ENCODE results near the gene C11orf68. TPM values are rescaled to one million over a fixed set of nuclear protein-coding genes. Genes with fewer than 3 reads are reported as not detected.

The C11orf68 gene
- total and polyA plus RNA-seq, 10 of the 15 experiments (the other 5 are each of a cell fraction or from before 2014, with no cell fraction given), result 3.0 to 25.4 (median 16.7) TPM

- CTCF ChIA-PET, result interaction anchor here (0.5 to 3.2 kb wide), 8 partner anchors 14 to 172 kb away, joined by 3 to 66 read pairs (median 4); partner anchors contain the start of genes CCDC85B, FIBP and MUS81
- peak; percentile 78 for TF ChIP-seq NBN (IDR thresholded peaks at IDR 0.05)
- TF ChIP-seq LARP7 (IDR thresholded peaks at IDR 0.05), result peak; percentile 14; the same call in 1 of the 2 replicates
- TF ChIP-seq NRF1 (conservative IDR thresholded peaks at IDR 0.05; ENCODE audit: low read depth, low read length), result no peak
- no peak for TF ChIP-seq IRF3 (IDR thresholded peaks at IDR 0.05)
- peak; percentile 79 for TF ChIP-seq CREB1 (IDR thresholded peaks at IDR 0.05; ENCODE audit: low read depth)
- TF ChIP-seq ZBED1 (IDR thresholded peaks at IDR 0.05; ENCODE audit: borderline replicate concordance), result no peak
- peak; percentile 25 for TF ChIP-seq SMAD1 (IDR thresholded peaks at IDR 0.05; ENCODE audit: low read depth, partially characterized antibody)
- TF ChIP-seq STAT1 (conservative IDR thresholded peaks at IDR 0.05), result 0 out of 2 replicates have a peak, but pooled peaks have one; percentile 53
- TF ChIP-seq YBX1 (IDR thresholded peaks at IDR 0.05), result no peak
- TF ChIP-seq EGR1 (IDR thresholded peaks at IDR 0.05; ENCODE audit: borderline replicate concordance in 1 of 2, low read depth in 2 of 2, low read length in 2 of 2), result peak in 1 of 2 experiments; percentile 73; a peak in 1 of 3 replicates
- peak; percentile 73 for TF ChIP-seq GATAD2B (conservative IDR thresholded peaks at IDR 0.05; ENCODE audit: low read depth)
- no peak for TF ChIP-seq BCL3 (IDR thresholded peaks at IDR 0.05; ENCODE audit: borderline replicate concordance, insufficient read depth, low read depth, low read length, poor library complexity, severe bottlenecking)
- TF ChIP-seq RUNX3 (IDR thresholded peaks at IDR 0.05; ENCODE audit: low read length), result no peak
- TF ChIP-seq HDGF (IDR thresholded peaks at IDR 0.05), result peak; percentile 87
- TF ChIP-seq TAF1 (IDR thresholded peaks at IDR 0.05; ENCODE audit: borderline replicate concordance, low read depth, low read length), result no peak
- TF ChIP-seq IKZF1 (conservative IDR thresholded peaks at IDR 0.05), result peak; percentile 88
- peak; percentile 81 for TF ChIP-seq USF2 (IDR thresholded peaks at IDR 0.05; ENCODE audit: borderline replicate concordance, low read depth, low read length)
- TF ChIP-seq MTA3 (IDR thresholded peaks at IDR 0.05; ENCODE audit: borderline replicate concordance, low read length), result no peak
- TF ChIP-seq ZNF217 (IDR thresholded peaks at IDR 0.05), result peak; percentile 85
- no peak for TF ChIP-seq ZNF384 (IDR thresholded peaks at IDR 0.05; ENCODE audit: borderline replicate concordance, low read depth, low read length)
These were observed 45.3 kb downstream of the C11orf68 start for GRCh38 chr11:65873318-65874156.

More at GRCh38 chr11:65873318-65874156, 45.3 kb downstream of the C11orf68 start:
- DNase-seq (ENCODE audit: low read depth, low spot score) (peak; percentile 87), ATAC-seq (peak; percentile 89), FAIRE-seq (peak; percentile 90)
- RAD21 ChIA-PET (ENCODE audit: unreplicated experiment), result interaction anchor here (0.8 to 2.0 kb wide), 6 partner anchors 12 to 161 kb away, joined by 3 to 21 read pairs (median 7); partner anchors contain the start of genes CCDC85B, FIBP and KAT5
- intact Hi-C loops (cut with micrococcal nuclease; ENCODE audit: unreplicated experiment), result no loop called here
- 4% methylated on average over 53 of the region's 54 CpGs for WGBS (ENCODE audit: insufficient coverage, insufficient replicate concordance, low lambda C conversion rate, missing lambda C conversion rate)
- Histone ChIP-seq H3K27ac (ENCODE audit: control insufficient read depth, insufficient read depth) (peak overlapping the region; percentile 51), H3K9me3 (replicated peaks; ENCODE audit: control insufficient read depth, insufficient read depth, low read length) (no peaks in the 10 kb centered on the region), H3K36me3 (ENCODE audit: control insufficient read depth in 2 of 2, insufficient read depth in 2 of 2, low read length in 1 of 2) (no peaks in the 10 kb centered on the region), H4K20me1 (ENCODE audit: control insufficient read depth, insufficient read depth) (no peaks in the 10 kb centered on the region), H3K9ac (ENCODE audit: control insufficient read depth, insufficient read depth, low read length) (peak overlapping the region; percentile 82), H3K4me2 (ENCODE audit: control insufficient read depth, insufficient read depth) (peak overlapping the region; percentile 96), H3K4me1 (ENCODE audit: control insufficient read depth, insufficient read depth, low read length) (peaks cover 11% of the 10 kb centered on the region), H3K79me2 (ENCODE audit: control insufficient read depth, insufficient read depth, low read length) (no peaks in the 10 kb centered on the region), H3K27me3 (replicated peaks in 1 of 2; ENCODE audit: control insufficient read depth in 2 of 2, insufficient read depth in 2 of 2, low read length in 1 of 2) (no peaks in the 10 kb centered on the region), H3K4me3 (peak overlapping the region; percentile 87), H2AFZ (ENCODE audit: control insufficient read depth, low read depth, low read length) (peak overlapping the region; percentile 73)
- SMC1A ChIA-PET (ENCODE audit: uncharacterized antibody, unreplicated experiment), result interaction anchor here (1.0 to 2.1 kb wide), 5 partner anchors 10 to 87 kb away, joined by 3 to 13 read pairs (median 5); partner anchors contain the start of genes CCDC85B, CFL1 and MUS81
- POLR2A ChIA-PET, result interaction anchor here (0.6 to 2.1 kb wide), 9 partner anchors 12 to 396 kb away, joined by 3 to 22 read pairs (median 4); partner anchors contain the start of genes CCDC85B, FIBP and MUS81
- in situ Hi-C loops (cut with MboI), result loop anchor here (25.0 kb wide), 1 partner anchor 1636 kb away; the partner anchor contains the start of genes DNAJC4, FKBP2, NUDT22 and PPP1R14B
- no TSS peak for BruUV-seq (replicated peaks)

All from GM12878 (cell line).